CD14-positive monocyte (primary cell): ENCODE results near the gene NME9. TPM values are rescaled to one million over a fixed set of nuclear protein-coding genes. Genes with fewer than 3 reads are reported as not detected.

ENCODE experiments used
- DNase-seq, 3 donors: peaks; one replicate each; pipeline ENCODE4 v3.0.0-alpha.2; 2011 to 2022
- H2AFZ ChIP-seq: 2 replicates; pipeline ENCODE4 v1.6.0; 2012; ENCODE audit warnings: mild to moderate bottlenecking, low read depth, low read length, inconsistent platforms; ENCODE audit not compliant: insufficient read depth, poor library complexity, severe bottlenecking
- H3K27ac ChIP-seq, 2 donors: 1 replicate in 1 of 2; 2 replicates in 1 of 2; pipeline ENCODE4 v1.5.1; 2012 to 2013; ENCODE audit warnings: low read length in 2 of 2, control low read depth in 1 of 2, inconsistent platforms in 1 of 2, low read depth in 1 of 2, mild to moderate bottlenecking in 1 of 2
- H3K27me3 ChIP-seq, 2 donors: one replicate each; pipeline versions ENCODE4 v1.6.0 to v1.6.1; 2011 to 2013; ENCODE audit warnings: low read length in 2 of 2; ENCODE audit not compliant: control insufficient read depth in 2 of 2, insufficient read depth in 2 of 2
- H3K36me3 ChIP-seq, 2 donors: replicated peaks in 1 of 2; 1 replicate in 1 of 2; 2 replicates in 1 of 2; pipeline versions ENCODE4 v1.5.1 to v1.6.1; 2012 to 2013; ENCODE audit warnings: low read length in 2 of 2, control low read depth in 1 of 2, inconsistent platforms in 1 of 2, mild to moderate bottlenecking in 1 of 2; ENCODE audit not compliant: insufficient read depth in 2 of 2, control insufficient read depth in 1 of 2
- H3K4me1 ChIP-seq, 2 donors: 1 replicate in 1 of 2; 2 replicates in 1 of 2; pipeline versions ENCODE4 v1.5.1 to v1.6.1; 2012 to 2013; ENCODE audit warnings: low read length in 2 of 2, control low read depth in 1 of 2, inconsistent platforms in 1 of 2, mild to moderate bottlenecking in 1 of 2, moderate library complexity in 1 of 2; ENCODE audit not compliant: insufficient read depth in 2 of 2, control insufficient read depth in 1 of 2
- H3K4me2 ChIP-seq: replicated peaks from 2 replicates; pipeline ENCODE3; 2012; ENCODE audit warnings: low read length, moderate library complexity, mild to moderate bottlenecking; ENCODE audit not compliant: poor library complexity, severe bottlenecking; ENCODE audit errors: extremely low read depth
- H3K4me3 ChIP-seq, 3 experiments: fragments of 200-600 bp in 1 of 3; sonication (generic) in 1 of 3; replicated peaks in 1 of 3; 1 replicate in 2 of 3; 2 replicates in 1 of 3; pipeline ENCODE4 v1.5.1; 2011 to 2013; ENCODE audit warnings: low read length in 3 of 3, mild to moderate bottlenecking in 3 of 3, control low read depth in 2 of 3, low read depth in 2 of 3, inconsistent platforms in 1 of 3, moderate library complexity in 1 of 3
- H3K79me2 ChIP-seq: 2 replicates; pipeline ENCODE4 v1.6.0; 2012; ENCODE audit warnings: mild to moderate bottlenecking, control low read depth, inconsistent platforms, low read length, moderate library complexity; ENCODE audit not compliant: insufficient read depth
- H3K9ac ChIP-seq: 2 replicates; pipeline ENCODE4 v1.6.0; 2017; ENCODE audit warnings: low read length, mild to moderate bottlenecking; ENCODE audit not compliant: insufficient read depth, poor library complexity, severe bottlenecking
- H3K9me3 ChIP-seq, 2 donors: replicated peaks in 1 of 2; 1 replicate in 1 of 2; 2 replicates in 1 of 2; pipeline versions ENCODE4 v1.5.1 to v1.6.1; 2012 to 2013; ENCODE audit warnings: low read length in 2 of 2, control low read depth in 1 of 2; ENCODE audit not compliant: control insufficient read depth in 1 of 2, insufficient read depth in 1 of 2
- H4K20me1 ChIP-seq: 2 replicates; pipeline ENCODE4 v1.6.0; 2012; ENCODE audit warnings: mild to moderate bottlenecking, low read length, control low read depth, moderate library complexity; ENCODE audit not compliant: insufficient read depth
- H3K27ac Mint-ChIP-seq, 7 donors: one replicate each; pipeline ENCODE4 v1.8.0; 2020; ENCODE audit warnings: mild to moderate bottlenecking in 7 of 7, mixed read lengths in 7 of 7, moderate library complexity in 6 of 7, inconsistent platforms in 2 of 7
- H3K27me3 Mint-ChIP-seq, 3 donors: one replicate each; pipeline ENCODE4 v1.8.0; 2021 to 2022; ENCODE audit warnings: low read depth in 3 of 3, mild to moderate bottlenecking in 3 of 3, mixed read lengths in 3 of 3, moderate library complexity in 3 of 3, inconsistent platforms in 1 of 3
- H3K36me3 Mint-ChIP-seq, 2 donors: one replicate each; pipeline ENCODE4 v1.8.0; 2020; ENCODE audit warnings: mixed read lengths in 2 of 2, inconsistent platforms in 1 of 2, mild to moderate bottlenecking in 1 of 2
- H3K4me1 Mint-ChIP-seq: one replicate; pipeline ENCODE4 v1.8.0; 2020; ENCODE audit warnings: mild to moderate bottlenecking, mixed read lengths
- H3K4me3 Mint-ChIP-seq, 2 donors: one replicate each; pipeline ENCODE4 v1.8.0; 2020; ENCODE audit warnings: mild to moderate bottlenecking in 2 of 2, mixed read lengths in 2 of 2, moderate library complexity in 1 of 2
- H3K9me3 Mint-ChIP-seq, 7 donors: one replicate each; pipeline ENCODE4 v1.8.0; 2020 to 2022; ENCODE audit warnings: mixed read lengths in 7 of 7, mild to moderate bottlenecking in 6 of 7, moderate library complexity in 6 of 7, inconsistent platforms in 2 of 7
- WGBS: methylation state at CpG from one replicate; pipeline ENCODE4 v1.1.5; 2013; ENCODE audit warnings: missing lambda C conversion rate; ENCODE audit not compliant: insufficient coverage; 5-methylcytosine and 5-hydroxymethylcytosine counted together
- intact Hi-C, 2 donors: fragments of 100-400 bp; cut with micrococcal nuclease; formaldehyde crosslinking; loops; one replicate each; pipeline versions ENCODE4 v1.15.0 to v1.15.1; 2023
- polyA plus RNA-seq, 3 donors: library from polyadenylated mRNA; depleted of rRNA in 1 of 3; unstranded in 2 of 3; stranded (reverse) in 1 of 3; fragments of 300-500 nt in 2 of 3; fragments of >200 nt in 1 of 3; fragmentation: Illumina TruSeq in 2 of 3; gene quantifications; 1 replicate in 2 of 3; 2 replicates in 1 of 3; pipeline ENCODE4 v1.2.3, GENCODE V29; 2012 to 2021
- TF ChIP-seq, protein P1 (sequence below): fragments of 200-600 bp; IDR thresholded peaks from one replicate; pipeline ENCODE4 v1.8.0; 2022; ENCODE audit warnings: antibody characterized with exemption, mild to moderate bottlenecking

Gene NME9
- polyA plus RNA-seq, 3 donors: 0.04 TPM; not detected in 2

- WGBS: 60% methylated on average over 2 of the region's 5 CpGs
- no peak overlapping the region for H3K27ac Mint-ChIP-seq
- H3K36me3 Mint-ChIP-seq: no peaks in the 10 kb centered on the region
- Histone ChIP-seq H3K9me3 (no peaks in the 10 kb centered on the region), H3K4me3 (no peak overlapping the region), H3K4me1 (no peaks in the 10 kb centered on the region), H3K4me2 (no peak overlapping the region), H3K27ac (no peak overlapping the region), H3K79me2 (no peaks in the 10 kb centered on the region), H4K20me1 (no peaks in the 10 kb centered on the region), H3K27me3 (no peaks in the 10 kb centered on the region), H3K9ac (no peak overlapping the region), H2AFZ (no peak overlapping the region), H3K36me3 (no peaks in the 10 kb centered on the region)
- H3K4me3 Mint-ChIP-seq: no peak overlapping the region
- no peak for DNase-seq
- intact Hi-C loops: no loop called here
- TF ChIP-seq, protein P1, sequence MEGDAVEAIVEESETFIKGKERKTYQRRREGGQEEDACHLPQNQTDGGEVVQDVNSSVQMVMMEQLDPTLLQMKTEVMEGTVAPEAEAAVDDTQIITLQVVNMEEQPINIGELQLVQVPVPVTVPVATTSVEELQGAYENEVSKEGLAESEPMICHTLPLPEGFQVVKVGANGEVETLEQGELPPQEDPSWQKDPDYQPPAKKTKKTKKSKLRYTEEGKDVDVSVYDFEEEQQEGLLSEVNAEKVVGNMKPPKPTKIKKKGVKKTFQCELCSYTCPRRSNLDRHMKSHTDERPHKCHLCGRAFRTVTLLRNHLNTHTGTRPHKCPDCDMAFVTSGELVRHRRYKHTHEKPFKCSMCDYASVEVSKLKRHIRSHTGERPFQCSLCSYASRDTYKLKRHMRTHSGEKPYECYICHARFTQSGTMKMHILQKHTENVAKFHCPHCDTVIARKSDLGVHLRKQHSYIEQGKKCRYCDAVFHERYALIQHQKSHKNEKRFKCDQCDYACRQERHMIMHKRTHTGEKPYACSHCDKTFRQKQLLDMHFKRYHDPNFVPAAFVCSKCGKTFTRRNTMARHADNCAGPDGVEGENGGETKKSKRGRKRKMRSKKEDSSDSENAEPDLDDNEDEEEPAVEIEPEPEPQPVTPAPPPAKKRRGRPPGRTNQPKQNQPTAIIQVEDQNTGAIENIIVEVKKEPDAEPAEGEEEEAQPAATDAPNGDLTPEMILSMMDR: no peak
- peaks cover 0 to 8% (median 0%) of the 10 kb centered on the region in 3 donors for H3K27me3 Mint-ChIP-seq
- H3K9me3 Mint-ChIP-seq: peaks cover 0 to 3% (median 0%) of the 10 kb centered on the region in 7 donors
- no peaks in the 10 kb centered on the region for H3K4me1 Mint-ChIP-seq
Measured at GRCh38 chr3:138338244-138338643, 8.6 kb upstream of the NME9 start.

DNA sequence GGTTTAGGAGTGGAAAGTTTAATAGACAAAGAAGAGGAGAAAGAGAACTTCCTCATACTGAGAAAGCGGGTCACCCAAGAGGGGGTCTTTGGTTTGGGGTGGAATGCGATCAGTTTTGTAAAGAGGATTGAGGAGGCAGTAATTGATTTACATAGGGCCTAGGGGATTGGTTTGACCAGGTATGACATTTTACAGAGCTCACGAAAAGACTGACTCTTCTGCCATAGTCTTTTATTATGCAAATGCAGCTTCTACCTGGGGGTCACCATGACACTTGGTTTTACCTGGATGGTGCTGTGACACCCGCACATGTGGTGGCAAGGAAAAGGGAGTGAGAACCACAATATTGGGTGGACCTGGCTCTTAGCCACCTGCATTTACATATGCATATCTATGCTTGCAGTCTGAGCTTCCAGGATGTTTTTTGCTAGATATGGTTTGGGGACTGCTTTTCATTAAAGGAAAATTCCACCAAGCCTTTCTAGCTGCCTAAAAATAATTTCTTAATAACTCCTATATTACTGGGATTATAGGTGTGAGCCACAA lies 6.9 kb upstream of the NME9 start:
- Mint-ChIP-seq H3K36me3 (no peaks in the 10 kb centered on the region), H3K4me1 (no peaks in the 10 kb centered on the region), H3K27me3 (peaks cover 2 to 12% (median 7%) of the 10 kb centered on the region in 3 donors), H3K9me3 (no peaks in the 10 kb centered on the region), H3K4me3 (no peak overlapping the region), H3K27ac (no peak overlapping the region)
- DNase-seq: no peak
- no peak overlapping the region for H2AFZ ChIP-seq
- H3K36me3 ChIP-seq: no peaks in the 10 kb centered on the region
- H3K9me3 ChIP-seq: no peaks in the 10 kb centered on the region
- H3K4me1 ChIP-seq: no peaks in the 10 kb centered on the region
- H3K79me2 ChIP-seq: no peaks in the 10 kb centered on the region
- no peaks in the 10 kb centered on the region for H4K20me1 ChIP-seq
- 96% methylated on average over 3 of the region's 4 CpGs for WGBS
- no peak overlapping the region for H3K9ac ChIP-seq
- H3K27ac ChIP-seq: no peak overlapping the region
- no peaks in the 10 kb centered on the region for H3K27me3 ChIP-seq
- intact Hi-C loops: no loop called here
- no peak overlapping the region for H3K4me2 ChIP-seq
- TF ChIP-seq, protein P1: no peak
- H3K4me3 ChIP-seq: no peak overlapping the region
